HepG2 (cell line): Measurements from ENCODE around the gene NOVA2. TPM values are rescaled to one million over a fixed set of nuclear protein-coding genes. Genes with fewer than 3 reads are reported as not detected.

Experiments
- DRAP1 ChIP-seq: IDR thresholded peaks from 2 replicates; pipeline ENCODE4 v1.6.1; 2016; ENCODE audit warnings: missing genetic modification reagents, missing compliant biosample characterization
- GABPB1 ChIP-seq: IDR thresholded peaks from 2 replicates; pipeline ENCODE4 v1.6.1; 2016; ENCODE audit warnings: mild to moderate bottlenecking, missing genetic modification reagents, moderate library complexity, missing compliant biosample characterization
- HES4 ChIP-seq: sonication (generic); formaldehyde crosslinking; IDR thresholded peaks from 2 replicates; pipeline ENCODE4 v1.9.0; 2021; ENCODE audit warnings: mild to moderate bottlenecking, missing genetic modification reagents, borderline replicate concordance
- KDM2A ChIP-seq: sonication (generic); formaldehyde crosslinking; IDR thresholded peaks from 2 replicates; pipeline ENCODE4 v1.4.0; 2020; ENCODE audit warnings: low read depth, missing genetic modification reagents, borderline replicate concordance
- KLF9 ChIP-seq: IDR thresholded peaks from 2 replicates; pipeline ENCODE4 v1.6.1; 2016; ENCODE audit warnings: low read depth
- TFDP1 ChIP-seq: IDR thresholded peaks from 2 replicates; pipeline ENCODE4 v1.6.1; 2016; ENCODE audit warnings: missing compliant biosample characterization, missing genetic modification reagents, borderline replicate concordance
- ZBTB44 ChIP-seq: sonication (generic); formaldehyde crosslinking; IDR thresholded peaks from 2 replicates; pipeline ENCODE4 v1.4.0; 2020; ENCODE audit warnings: missing genetic modification reagents
- ZFP36L2 ChIP-seq: sonication (generic); formaldehyde crosslinking; IDR thresholded peaks from 2 replicates; pipeline ENCODE4 v1.4.0; 2020; ENCODE audit warnings: missing genetic modification reagents
- ZHX2 ChIP-seq, 2 experiments: sonication (generic) in 1 of 2; formaldehyde crosslinking in 1 of 2; IDR thresholded peaks; 2 replicates each; pipeline versions ENCODE4 v1.6.1 to v1.9.0; 2014 to 2022; ENCODE audit warnings: antibody characterized with exemption in 1 of 2, borderline replicate concordance in 1 of 2, inconsistent platforms in 1 of 2, low read depth in 1 of 2, missing genetic modification reagents in 1 of 2
- ZNF232 ChIP-seq: sonication (generic); formaldehyde crosslinking; IDR thresholded peaks from 2 replicates; pipeline ENCODE4 v1.4.0; 2020; ENCODE audit warnings: missing genetic modification reagents, borderline replicate concordance
- ZNF333 ChIP-seq: sonication (generic); formaldehyde crosslinking; IDR thresholded peaks from 2 replicates; pipeline ENCODE4 v1.4.0; 2020; ENCODE audit warnings: mild to moderate bottlenecking, missing genetic modification reagents, borderline replicate concordance
- ZNF337 ChIP-seq: sonication (generic); formaldehyde crosslinking; IDR thresholded peaks from 2 replicates; pipeline ENCODE4 v1.5.1; 2020; ENCODE audit warnings: missing genetic modification reagents, low read depth, mild to moderate bottlenecking, borderline replicate concordance
- ZNF34 ChIP-seq: sonication (generic); formaldehyde crosslinking; IDR thresholded peaks from 2 replicates; pipeline ENCODE4 v1.4.0; 2020; ENCODE audit warnings: mild to moderate bottlenecking, missing genetic modification reagents, borderline replicate concordance
- ZNF432 ChIP-seq: sonication (generic); formaldehyde crosslinking; IDR thresholded peaks from 2 replicates; pipeline ENCODE4 v1.5.0; 2020; ENCODE audit warnings: missing genetic modification reagents, mild to moderate bottlenecking, borderline replicate concordance
- ZNF713 ChIP-seq: sonication (generic); formaldehyde crosslinking; IDR thresholded peaks from 2 replicates; pipeline ENCODE4 v1.4.0; 2020; ENCODE audit warnings: mild to moderate bottlenecking, missing genetic modification reagents
- ZNF720 ChIP-seq: sonication (generic); formaldehyde crosslinking; IDR thresholded peaks from 2 replicates; pipeline ENCODE4 v1.4.0; 2020; ENCODE audit warnings: missing genetic modification reagents
- ZNF776 ChIP-seq: sonication (generic); formaldehyde crosslinking; IDR thresholded peaks from 2 replicates; pipeline ENCODE4 v1.4.0; 2020; ENCODE audit warnings: mild to moderate bottlenecking, missing genetic modification reagents
- polyA plus RNA-seq, 8 experiments: library from polyadenylated mRNA; depleted of rRNA in 3 of 8; stranded (reverse) in 7 of 8; unstranded in 1 of 8; fragments of >200 nt; fragmentation: Illumina TruSeq in 4 of 8; extraction: Trizol in 4 of 8; gene quantifications; 2 replicates each; pipeline versions ENCODE4 v1.2.1 to v1.2.3, GENCODE V29; 2011 to 2016; ENCODE audit warnings: low read depth in 4 of 8, missing spikeins in 1 of 8, mixed read lengths in 1 of 8; ENCODE audit not compliant: insufficient read depth in 1 of 8
- total RNA-seq, 5 experiments: library from RNA; depleted of rRNA; stranded (reverse); fragments of >200 nt; fragmentation: Illumina TruSeq; extraction: Trizol; gene quantifications; 2 replicates each; pipeline ENCODE4 v1.2.3, GENCODE V29; 2016; ENCODE audit warnings: low read depth in 1 of 5

Gene NOVA2
- total and polyA plus RNA-seq, 2 of the 13 experiments (the other 11 are each of a cell fraction or from before 2014, with no cell fraction given): not detected

GRCh38 chr19:45902651-45903625 lies 70.7 kb downstream of the NOVA2 start (continued):
- TF ChIP-seq ZHX2 (IDR thresholded peaks at IDR 0.05; ENCODE audit: low read depth) (no peak), ZHX2 (CRISPR knock-in tag; IDR thresholded peaks at IDR 0.05; ENCODE audit: borderline replicate concordance) (no peak), HES4 (CRISPR knock-in tag) (peak; percentile 23; the same call in 1 of the 2 replicates), DRAP1 (peak; percentile 20; the same call in 1 of the 2 replicates), ZFP36L2 (CRISPR knock-in tag) (no peak), GABPB1 (CRISPR knock-in tag) (peak; percentile 70; the same call in 1 of the 2 replicates), KLF9 (CRISPR knock-in tag) (no peak), ZNF232 (CRISPR knock-in tag) (no peak), ZNF333 (CRISPR knock-in tag) (no peak), ZNF720 (CRISPR knock-in tag) (no peak), ZBTB44 (CRISPR knock-in tag) (no peak), ZNF432 (CRISPR knock-in tag) (no peak), ZNF713 (CRISPR knock-in tag) (0 out of 2 replicates have a peak, but pooled peaks have one; percentile 52), ZNF776 (CRISPR knock-in tag) (0 out of 2 replicates have a peak, but pooled peaks have one; percentile 14), ZNF34 (no peak), TFDP1 (CRISPR knock-in tag) (no peak; the same call in 1 of the 2 replicates), KDM2A (CRISPR knock-in tag) (peak; percentile 39; the same call in 1 of the 2 replicates), ZNF337 (CRISPR knock-in tag) (0 out of 2 replicates have a peak, but pooled peaks have one; percentile 69)
